Measurements from ENCODE around the gene IL13. TPM values are rescaled to one million over a fixed set of nuclear protein-coding genes. Genes with fewer than 3 reads are reported as not detected.

IL13 gene
- polyA plus RNA-seq, 1 donor from 2014 or later: 0.25 TPM

- Histone ChIP-seq H3K27ac (ENCODE audit: low read length) (no peak overlapping the region), H2AFZ (ENCODE audit: low read depth, low read length) (no peak overlapping the region), H4K20me1 (ENCODE audit: insufficient read depth) (no peaks in the 10 kb centered on the region), H3K9ac (ENCODE audit: low read length) (no peak overlapping the region), H3K36me3 (ENCODE audit: insufficient read depth, low read length) (no peaks in the 10 kb centered on the region), H3K4me3 (ENCODE audit: low read length) (no peak overlapping the region), H3F3A (ENCODE audit: insufficient read depth, low read length, poor library complexity, severe bottlenecking) (no peaks in the 10 kb centered on the region), H3K9me3 (ENCODE audit: low read length) (no peaks in the 10 kb centered on the region), H3K79me2 (replicated peaks; ENCODE audit: insufficient read depth, low read length) (no peaks in the 10 kb centered on the region), H3K9me2 (ENCODE audit: insufficient read depth, low read length) (no peaks in the 10 kb centered on the region), H3K27me3 (ENCODE audit: insufficient read depth, low read depth, low read length) (no peaks in the 10 kb centered on the region), H3K4me2 (ENCODE audit: low read length) (no peak overlapping the region)
- TF ChIP-seq, protein P1, sequence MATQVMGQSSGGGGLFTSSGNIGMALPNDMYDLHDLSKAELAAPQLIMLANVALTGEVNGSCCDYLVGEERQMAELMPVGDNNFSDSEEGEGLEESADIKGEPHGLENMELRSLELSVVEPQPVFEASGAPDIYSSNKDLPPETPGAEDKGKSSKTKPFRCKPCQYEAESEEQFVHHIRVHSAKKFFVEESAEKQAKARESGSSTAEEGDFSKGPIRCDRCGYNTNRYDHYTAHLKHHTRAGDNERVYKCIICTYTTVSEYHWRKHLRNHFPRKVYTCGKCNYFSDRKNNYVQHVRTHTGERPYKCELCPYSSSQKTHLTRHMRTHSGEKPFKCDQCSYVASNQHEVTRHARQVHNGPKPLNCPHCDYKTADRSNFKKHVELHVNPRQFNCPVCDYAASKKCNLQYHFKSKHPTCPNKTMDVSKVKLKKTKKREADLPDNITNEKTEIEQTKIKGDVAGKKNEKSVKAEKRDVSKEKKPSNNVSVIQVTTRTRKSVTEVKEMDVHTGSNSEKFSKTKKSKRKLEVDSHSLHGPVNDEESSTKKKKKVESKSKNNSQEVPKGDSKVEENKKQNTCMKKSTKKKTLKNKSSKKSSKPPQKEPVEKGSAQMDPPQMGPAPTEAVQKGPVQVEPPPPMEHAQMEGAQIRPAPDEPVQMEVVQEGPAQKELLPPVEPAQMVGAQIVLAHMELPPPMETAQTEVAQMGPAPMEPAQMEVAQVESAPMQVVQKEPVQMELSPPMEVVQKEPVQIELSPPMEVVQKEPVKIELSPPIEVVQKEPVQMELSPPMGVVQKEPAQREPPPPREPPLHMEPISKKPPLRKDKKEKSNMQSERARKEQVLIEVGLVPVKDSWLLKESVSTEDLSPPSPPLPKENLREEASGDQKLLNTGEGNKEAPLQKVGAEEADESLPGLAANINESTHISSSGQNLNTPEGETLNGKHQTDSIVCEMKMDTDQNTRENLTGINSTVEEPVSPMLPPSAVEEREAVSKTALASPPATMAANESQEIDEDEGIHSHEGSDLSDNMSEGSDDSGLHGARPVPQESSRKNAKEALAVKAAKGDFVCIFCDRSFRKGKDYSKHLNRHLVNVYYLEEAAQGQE (IDR thresholded peaks at IDR 0.05; ENCODE audit: borderline replicate concordance): no peak
- TF ChIP-seq POLR2AphosphoS5 (IDR thresholded peaks at IDR 0.05): no peak
- no peak for TF ChIP-seq EZH2 (IDR thresholded peaks at IDR 0.05; ENCODE audit: borderline replicate concordance, insufficient read depth, low read length, poor library complexity, severe bottlenecking)
- TF ChIP-seq RAD21 (conservative IDR thresholded peaks at IDR 0.05): no peak
- TF ChIP-seq SMC3 (conservative IDR thresholded peaks at IDR 0.05; ENCODE audit: poor library complexity): no peak
- no peak for TF ChIP-seq TAF1 (IDR thresholded peaks at IDR 0.05; ENCODE audit: low read depth)
Measured at GRCh38 chr5:132641241-132641723, 16.7 kb upstream of the IL13 start.

GRCh38 chr5:132641841-132642240, 16.1 kb upstream of the IL13 start:
- H3K9me2 ChIP-seq (ENCODE audit: insufficient read depth, low read length): no peaks in the 10 kb centered on the region
- no peaks in the 10 kb centered on the region for H3K36me3 ChIP-seq (ENCODE audit: insufficient read depth, low read length)
- H3K27ac ChIP-seq (ENCODE audit: low read length): no peak overlapping the region
- H2AFZ ChIP-seq (ENCODE audit: low read depth, low read length): no peak overlapping the region
- no peak for TF ChIP-seq TAF1 (IDR thresholded peaks at IDR 0.05; ENCODE audit: low read depth)
- no peak for TF ChIP-seq CTCF (IDR thresholded peaks at IDR 0.05; ENCODE audit: poor library complexity, severe bottlenecking)
- no peak for TF ChIP-seq MXI1 (conservative IDR thresholded peaks at IDR 0.05; ENCODE audit: poor library complexity, severe bottlenecking)
- H3K27me3 ChIP-seq (ENCODE audit: insufficient read depth, low read depth, low read length): no peaks in the 10 kb centered on the region
- H3K4me2 ChIP-seq (ENCODE audit: low read length): no peak overlapping the region
- no peaks in the 10 kb centered on the region for H3F3A ChIP-seq (ENCODE audit: insufficient read depth, low read length, poor library complexity, severe bottlenecking)
- no peaks in the 10 kb centered on the region for H4K20me1 ChIP-seq (ENCODE audit: insufficient read depth)
- H3K9ac ChIP-seq (ENCODE audit: low read length): no peak overlapping the region
- no peaks in the 10 kb centered on the region for H3K9me3 ChIP-seq (ENCODE audit: low read length)
- H3K4me3 ChIP-seq (ENCODE audit: low read length): no peak overlapping the region
- H3K79me2 ChIP-seq (replicated peaks; ENCODE audit: insufficient read depth, low read length): no peaks in the 10 kb centered on the region

DNA sequence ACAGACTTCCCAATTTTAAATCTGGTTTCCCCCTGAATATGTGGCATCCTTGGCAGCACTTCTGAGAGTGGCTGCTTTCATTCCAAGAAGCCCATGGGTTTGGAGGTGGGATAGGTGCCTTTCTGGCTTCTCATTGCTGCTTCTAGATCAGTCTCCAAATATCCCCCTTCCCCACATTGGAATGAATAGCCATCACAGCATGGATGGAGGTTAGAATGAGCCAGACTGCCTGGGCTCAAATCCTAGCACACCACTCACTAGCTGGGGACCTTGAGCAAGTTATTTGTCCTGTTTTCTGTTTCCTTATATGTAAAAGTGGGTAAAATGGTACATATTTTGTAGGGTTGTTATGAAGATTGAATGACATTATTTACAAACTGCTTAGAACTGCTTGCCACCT, 13.8 kb upstream of the IL13 start:
- H3K9me2 ChIP-seq (ENCODE audit: insufficient read depth, low read length): no peaks in the 10 kb centered on the region
- H3K79me2 ChIP-seq (replicated peaks; ENCODE audit: insufficient read depth, low read length): no peaks in the 10 kb centered on the region
- H3K4me2 ChIP-seq (ENCODE audit: low read length): no peak overlapping the region
- H3K9ac ChIP-seq (ENCODE audit: low read length): no peak overlapping the region
- H3K9me3 ChIP-seq (ENCODE audit: low read length): no peaks in the 10 kb centered on the region
- no peak overlapping the region for H2AFZ ChIP-seq (ENCODE audit: low read depth, low read length)
- no peaks in the 10 kb centered on the region for H4K20me1 ChIP-seq (ENCODE audit: insufficient read depth)
- H3K36me3 ChIP-seq (ENCODE audit: insufficient read depth, low read length): no peaks in the 10 kb centered on the region
- no peak overlapping the region for H3K4me3 ChIP-seq (ENCODE audit: low read length)
- H3K27ac ChIP-seq (ENCODE audit: low read length): no peak overlapping the region
- H3F3A ChIP-seq (ENCODE audit: insufficient read depth, low read length, poor library complexity, severe bottlenecking): no peaks in the 10 kb centered on the region
- no peak for TF ChIP-seq CTCF (IDR thresholded peaks at IDR 0.05; ENCODE audit: poor library complexity, severe bottlenecking)
- TF ChIP-seq SMC3 (conservative IDR thresholded peaks at IDR 0.05; ENCODE audit: poor library complexity): no peak
- no peak for TF ChIP-seq MXI1 (conservative IDR thresholded peaks at IDR 0.05; ENCODE audit: poor library complexity, severe bottlenecking)
- TF ChIP-seq EZH2 (IDR thresholded peaks at IDR 0.05; ENCODE audit: borderline replicate concordance, insufficient read depth, low read length, poor library complexity, severe bottlenecking): no peak
- no peak for TF ChIP-seq TAF1 (IDR thresholded peaks at IDR 0.05; ENCODE audit: low read depth)
- TF ChIP-seq, protein P1 (IDR thresholded peaks at IDR 0.05; ENCODE audit: borderline replicate concordance): no peak
- TF ChIP-seq EP300 (conservative IDR thresholded peaks at IDR 0.05; ENCODE audit: poor library complexity, severe bottlenecking): no peak
- TF ChIP-seq RAD21 (conservative IDR thresholded peaks at IDR 0.05): no peak
- no peaks in the 10 kb centered on the region for H3K27me3 ChIP-seq (ENCODE audit: insufficient read depth, low read depth, low read length)

Measured in neural cell (in vitro differentiated cells).